ENCODE results near the gene OR10X1. TPM values are rescaled to one million over a fixed set of nuclear protein-coding genes. Genes with fewer than 3 reads are reported as not detected.

Gene OR10X1
- total RNA-seq: not detected
- long read RNA-seq: 0 reads

GRCh38 chr1:158579733-158580132 is at the start of gene OR10X1:
TSS of gene OR10X1 (minus strand) at chr1:158579899. CDS start at chr1:158579899, 0 bp downstream.
- DNase-seq (no peak), ATAC-seq (no peak)
- intact Hi-C loops (cut with DNase I, micrococcal nuclease): no loop called here

GRCh38 chr1:158613764-158614163 is 34.1 kb upstream of the OR10X1 start:
- intact Hi-C loops (cut with DNase I, micrococcal nuclease): no loop called here
- no peak for DNase-seq
- ATAC-seq: no peak

- DNase-seq: no peak
- ATAC-seq: no peak
- intact Hi-C loops (cut with DNase I, micrococcal nuclease): no loop called here
Observed at GRCh38 chr1:158611916-158612315, 32.2 kb upstream of the OR10X1 start.

- DNase-seq: no peak
- intact Hi-C loops (cut with DNase I, micrococcal nuclease): no loop called here
- ATAC-seq: no peak
Observed at GRCh38 chr1:158607296-158607695, 27.6 kb upstream of the OR10X1 start.

GRCh38 chr1:158604968-158605367 is 25.3 kb upstream of the OR10X1 start, which contains the start of gene OR10Z1:
TSS of gene OR10Z1 (plus strand) at chr1:158605268. CDS start at chr1:158606439, 1,171 bp downstream.
- ATAC-seq (no peak), DNase-seq (no peak)
- intact Hi-C loops (cut with DNase I, micrococcal nuclease): no loop called here

- intact Hi-C loops (cut with DNase I, micrococcal nuclease): no loop called here
- DNase-seq (no peak), ATAC-seq (no peak)
Observed at GRCh38 chr1:158600735-158601134, 21.0 kb upstream of the OR10X1 start.

- intact Hi-C loops (cut with DNase I, micrococcal nuclease): no loop called here
- DNase-seq (no peak), ATAC-seq (no peak)
Observed at GRCh38 chr1:158586942-158587341, 7.2 kb upstream of the OR10X1 start.

- ATAC-seq (no peak), DNase-seq (no peak)
- intact Hi-C loops (cut with DNase I, micrococcal nuclease): no loop called here
Observed at GRCh38 chr1:158583962-158584361, 4.3 kb upstream of the OR10X1 start.

- intact Hi-C loops (cut with DNase I, micrococcal nuclease): no loop called here
- no peak for DNase-seq
- no peak for ATAC-seq
Observed at GRCh38 chr1:158577561-158577960, 2.1 kb downstream of the OR10X1 start.

GRCh38 chr1:158572226-158572625 is 7.5 kb downstream of the OR10X1 start:
- DNase-seq (no peak), ATAC-seq (no peak)
- intact Hi-C loops (cut with DNase I, micrococcal nuclease): no loop called here

GRCh38 chr1:158570480-158570879 is 9.2 kb downstream of the OR10X1 start, which contains the start of gene OR6P1:
TSS of gene OR6P1 (minus strand) at chr1:158570580. CDS start at chr1:158563604, 6,976 bp downstream.
- ATAC-seq (no peak), DNase-seq (no peak)
- intact Hi-C loops (cut with DNase I, micrococcal nuclease): no loop called here

- intact Hi-C loops (cut with DNase I, micrococcal nuclease): no loop called here
- no peak for DNase-seq
- no peak for ATAC-seq
Observed at GRCh38 chr1:158564608-158565007, 15.1 kb downstream of the OR10X1 start.

- intact Hi-C loops (cut with DNase I, micrococcal nuclease): no loop called here
- ATAC-seq: no peak
- no peak for DNase-seq
Observed at GRCh38 chr1:158563853-158564252, 15.8 kb downstream of the OR10X1 start.

GRCh38 chr1:158559696-158560095 is 20.0 kb downstream of the OR10X1 start:
- ATAC-seq (no peak), DNase-seq (no peak)
- intact Hi-C loops (cut with DNase I, micrococcal nuclease): no loop called here

GRCh38 chr1:158554352-158554751 is 25.3 kb downstream of the OR10X1 start, which contains the start of gene OR6Y1:
TSS of gene OR6Y1 (minus strand) at chr1:158554405. CDS start at chr1:158548105, 6,300 bp downstream.
- intact Hi-C loops (cut with DNase I, micrococcal nuclease): no loop called here
- ATAC-seq (no peak), DNase-seq (no peak)

- DNase-seq: no peak
- no peak for ATAC-seq
- intact Hi-C loops (cut with DNase I, micrococcal nuclease): no loop called here
Observed at GRCh38 chr1:158552296-158552695, 27.4 kb downstream of the OR10X1 start.

GRCh38 chr1:158547533-158547932 is 32.2 kb downstream of the OR10X1 start:
- ATAC-seq: no peak
- intact Hi-C loops (cut with DNase I, micrococcal nuclease): no loop called here
- DNase-seq: no peak

- ATAC-seq: no peak
- no peak for DNase-seq
- intact Hi-C loops (cut with DNase I, micrococcal nuclease): no loop called here
Observed at GRCh38 chr1:158537609-158538008, 42.1 kb downstream of the OR10X1 start.

GRCh38 chr1:158534496-158534895 is 45.2 kb downstream of the OR10X1 start:
- DNase-seq (no peak), ATAC-seq (no peak)
- intact Hi-C loops (cut with DNase I, micrococcal nuclease): no loop called here
